Measurements from ENCODE around the gene TNFSF12. TPM values are rescaled to one million over a fixed set of nuclear protein-coding genes. Genes with fewer than 3 reads are reported as not detected.

The TNFSF12 gene
- total RNA-seq, 1 donor from 2014 or later = 0.53 TPM

- H3K36me3 ChIP-seq (ENCODE audit: control insufficient read depth, insufficient read depth, low read length) = peaks cover 22% of the 10 kb centered on the region
- FAIRE-seq = no peak
- no peak for DNase-seq (ENCODE audit: low read depth)
These were observed 33.8 kb downstream of the TNFSF12 start for GRCh38 chr17:7582396-7583252.

GRCh38 chr17:7583253-7584109 lies 34.6 kb downstream of the TNFSF12 start, which contains the start of gene MPDU1:
Gene MPDU1 (plus strand): TSS chr17:7583852. CDS start chr17:7583863, 11 bp downstream.
- peak; percentile 94 for DNase-seq (ENCODE audit: low read depth)
- no peaks in the 10 kb centered on the region for H3K27me3 ChIP-seq (ENCODE audit: control insufficient read depth, insufficient read depth, low read length)
- peak within 1 kb of the TSS; percentile 57 for H3K4me3 ChIP-seq (ENCODE audit: low read depth, low read length)
- FAIRE-seq = no peak
- peak; percentile 0 for TF ChIP-seq CTCF (IDR thresholded peaks at IDR 0.05; ENCODE audit: insufficient read depth, low read length, severe bottlenecking)
- peaks cover 17% of the 10 kb centered on the region for H3K36me3 ChIP-seq (ENCODE audit: control insufficient read depth, insufficient read depth, low read length)

More at GRCh38 chr17:7582396-7583252, 33.8 kb downstream of the TNFSF12 start:
- no peaks in the 10 kb centered on the region for H3K27me3 ChIP-seq (ENCODE audit: control insufficient read depth, insufficient read depth, low read length)
- no peak for TF ChIP-seq CTCF (IDR thresholded peaks at IDR 0.05; ENCODE audit: insufficient read depth, low read length, severe bottlenecking)
- H3K4me3 ChIP-seq (ENCODE audit: low read depth, low read length) = peak overlapping the region; percentile 57

- DNase-seq (ENCODE audit: low read depth) (peak; percentile 52), FAIRE-seq (peak; percentile 40)
- H3K27me3 ChIP-seq (ENCODE audit: control insufficient read depth, insufficient read depth, low read length) = no peaks in the 10 kb centered on the region
- H3K4me3 ChIP-seq (ENCODE audit: low read depth, low read length) = no peak overlapping the region
- TF ChIP-seq CTCF (IDR thresholded peaks at IDR 0.05; ENCODE audit: insufficient read depth, low read length, severe bottlenecking) = peak; percentile 82
- H3K36me3 ChIP-seq (ENCODE audit: control insufficient read depth, insufficient read depth, low read length) = peaks cover 18% of the 10 kb centered on the region
These were observed 38.0 kb downstream of the TNFSF12 start for GRCh38 chr17:7586673-7587419.

GRCh38 chr17:7587420-7588151 lies 38.7 kb downstream of the TNFSF12 start:
- peak; percentile 75 for DNase-seq (ENCODE audit: low read depth)
- FAIRE-seq = peak; percentile 55
- TF ChIP-seq CTCF (IDR thresholded peaks at IDR 0.05; ENCODE audit: insufficient read depth, low read length, severe bottlenecking) = peak; percentile 5
- H3K36me3 ChIP-seq (ENCODE audit: control insufficient read depth, insufficient read depth, low read length) = peaks cover 17% of the 10 kb centered on the region
- no peaks in the 10 kb centered on the region for H3K27me3 ChIP-seq (ENCODE audit: control insufficient read depth, insufficient read depth, low read length)
- H3K4me3 ChIP-seq (ENCODE audit: low read depth, low read length) = peak overlapping the region; percentile 78
